Fibroblast of lung (primary cell): ENCODE data around the gene IL15RA. TPM values are rescaled to one million over a fixed set of nuclear protein-coding genes. Genes with fewer than 3 reads are reported as not detected.
"Not testable (repeated sequence)": the region's sequence is repeated elsewhere in the genome, so short reads cannot be mapped to it uniquely, and the experiment has no call there.

Experiments
- DNase-seq, 2 donors: peaks; one replicate each; pipeline versions ENCODE4 v3.0.0 to v3.0.0-alpha.2; 2010; ENCODE audit warnings: low read depth in 2 of 2
- H2AFZ ChIP-seq: 2 replicates; pipeline ENCODE4 v1.5.1; 2012; ENCODE audit warnings: low read length, control low read depth, inconsistent platforms
- H3K27ac ChIP-seq: 2 replicates; pipeline ENCODE4 v1.5.1; 2011; ENCODE audit warnings: low read length, control low read depth; ENCODE audit not compliant: insufficient read depth
- H3K27me3 ChIP-seq: 2 replicates; pipeline ENCODE4 v1.5.1; 2011; ENCODE audit warnings: mild to moderate bottlenecking, low read length; ENCODE audit not compliant: control insufficient read depth, insufficient read depth
- H3K36me3 ChIP-seq: 2 replicates; pipeline ENCODE4 v1.5.1; 2011; ENCODE audit warnings: low read length; ENCODE audit not compliant: control insufficient read depth, insufficient read depth
- H3K4me1 ChIP-seq: 2 replicates; pipeline ENCODE4 v1.5.1; 2011; ENCODE audit warnings: low read length; ENCODE audit not compliant: control insufficient read depth, insufficient read depth; ENCODE audit errors: extremely low read depth
- H3K4me2 ChIP-seq: 2 replicates; pipeline ENCODE4 v1.5.1; 2011; ENCODE audit warnings: low read length, control low read depth; ENCODE audit not compliant: insufficient read depth; ENCODE audit errors: extremely low read depth
- H3K4me3 ChIP-seq, 4 experiments: fragments of 200-600 bp in 1 of 4; sonication (generic) in 1 of 4; replicated peaks in 1 of 4; 2 replicates each; pipeline ENCODE4 v1.5.1; 2011 to 2016; ENCODE audit warnings: low read length in 4 of 4, low read depth in 3 of 4, mild to moderate bottlenecking in 3 of 4, control low read depth in 2 of 4, inconsistent platforms in 1 of 4, mixed read lengths in 1 of 4; ENCODE audit not compliant: insufficient read depth in 1 of 4; ENCODE audit errors: control extremely low read depth in 1 of 4
- H3K79me2 ChIP-seq: 2 replicates; pipeline ENCODE4 v1.5.1; 2012; ENCODE audit warnings: mild to moderate bottlenecking, low read length, inconsistent platforms; ENCODE audit not compliant: control insufficient read depth, insufficient read depth
- H3K9ac ChIP-seq: 2 replicates; pipeline ENCODE4 v1.5.1; 2011; ENCODE audit warnings: mild to moderate bottlenecking, low read length, control low read depth; ENCODE audit not compliant: insufficient read depth
- H3K9me3 ChIP-seq: 2 replicates; pipeline ENCODE4 v1.5.1; 2012; ENCODE audit warnings: low read depth, low read length; ENCODE audit not compliant: control insufficient read depth, insufficient read depth
- H4K20me1 ChIP-seq: 2 replicates; pipeline ENCODE4 v1.5.1; 2011; ENCODE audit warnings: low read length; ENCODE audit not compliant: control insufficient read depth, insufficient read depth; ENCODE audit errors: extremely low read depth
- CTCF ChIP-seq, 2 donors: IDR thresholded peaks in 1 of 2; conservative IDR thresholded peaks in 1 of 2; 1 replicate in 1 of 2; 2 replicates in 1 of 2; pipeline ENCODE4 v1.5.1; 2011 to 2012; ENCODE audit warnings: low read length in 2 of 2, control low read depth in 1 of 2, inconsistent platforms in 1 of 2, low read depth in 1 of 2, mild to moderate bottlenecking in 1 of 2
- EZH2 ChIP-seq: IDR thresholded peaks from 2 replicates; pipeline ENCODE4 v1.5.1; 2012; ENCODE audit warnings: low read length, control low read depth, mild to moderate bottlenecking; ENCODE audit errors: missing control alignments
- polyA plus RNA-seq, 2 donors: library from polyadenylated mRNA; depleted of rRNA in 1 of 2; stranded (reverse) in 1 of 2; unstranded in 1 of 2; fragments of >200 nt; gene quantifications; 2 replicates each; pipeline ENCODE4 v1.2.1, GENCODE V29; 2011 to 2012; ENCODE audit warnings: missing spikeins in 1 of 2
- total RNA-seq: library from RNA; depleted of rRNA; stranded (reverse); fragments of >200 nt; gene quantifications from 2 replicates; pipeline ENCODE4 v1.2.1, GENCODE V29; 2014

IL15RA gene
- total and polyA plus RNA-seq, 2 donors (not counting 1 experiment from before 2014, with no cell fraction given) = 5.9 to 13.7 TPM

GRCh38 chr10:6006991-6007390 lies 29.6 kb upstream of the IL15RA start:
- no peaks in the 10 kb centered on the region for H3K36me3 ChIP-seq
- no peak overlapping the region for H3K9ac ChIP-seq
- no peaks in the 10 kb centered on the region for H3K4me1 ChIP-seq
- DNase-seq = no peak
- H3K4me3 ChIP-seq = no peak overlapping the region
- no peaks in the 10 kb centered on the region for H3K79me2 ChIP-seq
- no peak overlapping the region for H2AFZ ChIP-seq
- TF ChIP-seq EZH2 = no peak
- TF ChIP-seq CTCF (conservative IDR thresholded peaks at IDR 0.05 in 1 of 2, IDR thresholded peaks at IDR 0.05 in 1 of 2; ENCODE audit: low read depth in 1 of 2, low read length in 2 of 2) = no peak
- peaks cover 1% of the 10 kb centered on the region for H3K9me3 ChIP-seq
- H3K27ac ChIP-seq = no peak overlapping the region
- peaks cover 2% of the 10 kb centered on the region for H3K27me3 ChIP-seq
- H3K4me2 ChIP-seq = no peak overlapping the region
- H4K20me1 ChIP-seq = no peaks in the 10 kb centered on the region

GRCh38 chr10:6006546-6006945 lies 29.2 kb upstream of the IL15RA start:
- Histone ChIP-seq H3K4me2 (no peak overlapping the region), H3K79me2 (no peaks in the 10 kb centered on the region), H3K27ac (no peak overlapping the region), H3K9ac (no peak overlapping the region), H3K4me1 (no peaks in the 10 kb centered on the region), H3K36me3 (no peaks in the 10 kb centered on the region), H3K4me3 (no peak overlapping the region), H2AFZ (no peak overlapping the region), H3K27me3 (peaks cover 4% of the 10 kb centered on the region), H3K9me3 (peaks cover 1% of the 10 kb centered on the region), H4K20me1 (no peaks in the 10 kb centered on the region)
- no peak for DNase-seq
- TF ChIP-seq CTCF (conservative IDR thresholded peaks at IDR 0.05 in 1 of 2, IDR thresholded peaks at IDR 0.05 in 1 of 2; ENCODE audit: low read depth in 1 of 2, low read length in 2 of 2) = no peak
- no peak for TF ChIP-seq EZH2

- H4K20me1 ChIP-seq = no peaks in the 10 kb centered on the region
- no peak overlapping the region for H2AFZ ChIP-seq
Measured at GRCh38 chr10:6005856-6006395, 28.6 kb upstream of the IL15RA start.

GRCh38 chr10:6005161-6005804 lies 27.9 kb upstream of the IL15RA start:
- H3K9me3 ChIP-seq, H3K4me1 ChIP-seq, H3K4me3 ChIP-seq, H2AFZ ChIP-seq, H3K36me3 ChIP-seq, H3K9ac ChIP-seq, H3K79me2 ChIP-seq, H3K27ac ChIP-seq, H3K27me3 ChIP-seq, H4K20me1 ChIP-seq, H3K4me2 ChIP-seq, DNase-seq: not testable (repeated sequence)

More at GRCh38 chr10:6005856-6006395, 28.6 kb upstream of the IL15RA start:
- Histone ChIP-seq H3K27me3 (peaks cover 4% of the 10 kb centered on the region), H3K27ac (no peak overlapping the region), H3K4me2 (no peak overlapping the region), H3K4me3 (no peak overlapping the region), H3K9ac (no peak overlapping the region), H3K36me3 (no peaks in the 10 kb centered on the region), H3K4me1 (no peaks in the 10 kb centered on the region), H3K9me3 (peaks cover 1% of the 10 kb centered on the region), H3K79me2 (no peaks in the 10 kb centered on the region)
- no peak for DNase-seq
- TF ChIP-seq EZH2 (no peak), CTCF (conservative IDR thresholded peaks at IDR 0.05 in 1 of 2, IDR thresholded peaks at IDR 0.05 in 1 of 2; ENCODE audit: low read depth in 1 of 2, low read length in 2 of 2) (no peak)
